Urinary bladder (tissue), 4 donors: ENCODE data around the gene CRTC2. TPM values are rescaled to one million over a fixed set of nuclear protein-coding genes. Genes with fewer than 3 reads are reported as not detected.
A peak's percentile ranks its signal among the peaks of the same experiment; 100 is the strongest.

Experiments
- DNase-seq: peaks from one replicate; pipeline ENCODE4 v3.0.0-alpha.2; 2015; ENCODE audit errors: extremely low spot score
- H3K27ac ChIP-seq: one replicate; pipeline ENCODE4 v1.5.1; 2013; ENCODE audit warnings: low read depth, mild to moderate bottlenecking, moderate library complexity
- H3K36me3 ChIP-seq: one replicate; pipeline ENCODE4 v1.6.1; 2013; ENCODE audit warnings: mild to moderate bottlenecking, moderate library complexity; ENCODE audit not compliant: insufficient read depth
- H3K4me1 ChIP-seq: one replicate; pipeline ENCODE4 v1.6.1; 2013; ENCODE audit warnings: mild to moderate bottlenecking, moderate library complexity; ENCODE audit not compliant: insufficient read depth
- H3K4me3 ChIP-seq: one replicate; pipeline ENCODE4 v1.5.1; 2013; ENCODE audit warnings: low read depth, low read length
- WGBS: extraction: QIAGEN DNeasy Blood & Tissue Kit; methylation state at CpG from one replicate; pipeline ENCODE4 v1.1.7; 2013; 5-methylcytosine and 5-hydroxymethylcytosine counted together
- polyA plus RNA-seq: library from polyadenylated mRNA; stranded (reverse); fragments of 200-250 nt; gene quantifications from one replicate; pipeline ENCODE4 v1.2.3, GENCODE V29; 2013
- total RNA-seq: library from RNA; depleted of rRNA; stranded (reverse); fragments of >200 nt; gene quantifications from one replicate; pipeline ENCODE4 v1.2.3, GENCODE V29; 2014
- donor health status: healthy with polysubstance abuse.
- donor health status: healthy.

The CRTC2 gene
- total and polyA plus RNA-seq, 2 donors = 4.3 to 29.8 TPM

DNA sequence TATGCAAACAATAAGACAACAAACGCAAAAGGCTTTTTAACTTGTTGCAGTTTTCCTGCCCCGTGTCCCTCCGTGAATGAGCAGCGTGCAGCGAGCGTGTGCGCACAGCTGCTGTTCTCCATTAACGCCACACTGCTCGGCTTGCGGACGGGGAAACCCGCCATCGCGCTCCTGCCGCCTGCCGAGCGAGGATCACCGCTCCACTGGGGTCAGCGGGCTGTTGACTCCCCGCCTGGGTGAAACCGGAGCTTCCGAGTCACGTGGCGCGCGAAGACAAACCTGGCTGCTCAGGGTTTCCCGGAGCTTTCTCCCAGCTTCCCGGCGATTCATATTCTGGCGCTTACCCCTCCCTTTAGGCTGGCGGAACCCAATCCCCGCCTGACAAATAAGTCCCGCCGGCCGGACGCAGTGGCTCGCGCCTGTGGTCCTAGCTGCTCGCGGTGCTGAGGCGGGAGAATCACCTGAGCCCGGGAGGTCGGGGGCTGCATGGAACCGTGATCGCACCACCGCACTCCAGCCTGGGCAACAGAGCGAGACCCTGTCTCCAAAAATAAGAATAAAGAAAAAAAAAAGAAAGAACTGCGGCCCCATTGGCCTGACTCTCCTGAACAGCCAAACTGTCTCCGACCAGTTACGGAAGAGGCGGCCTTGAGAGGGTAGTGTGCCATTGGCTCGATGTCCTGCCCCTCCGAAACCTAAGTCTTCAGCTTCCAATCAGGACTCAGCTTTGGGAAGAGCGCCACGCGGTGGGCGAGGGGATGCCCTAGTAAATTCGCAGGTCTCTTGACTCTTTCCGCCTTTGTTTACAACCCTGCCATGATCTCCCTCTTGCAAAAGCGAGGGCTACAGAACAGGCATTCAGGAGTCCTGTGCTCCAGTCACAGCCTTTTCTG lies 8.9 kb upstream of the CRTC2 start, which contains the start of gene CREB3L4:
Gene CREB3L4, plus strand, starts transcription at position 796 of the 893 bp plus-strand sequence. CDS start 624 bp downstream, outside the sequence.
- Histone ChIP-seq H3K36me3 (no peaks in the 10 kb centered on the region), H3K4me3 (peak within 1 kb of the TSS; percentile 43), H3K27ac (peak within 1 kb of the TSS; percentile 83), H3K4me1 (no peaks in the 10 kb centered on the region)
- WGBS = under 1% methylated on average over 60 of the region's 60 CpGs
- peak; percentile 96 for DNase-seq

- 1% methylated on average over 22 of the region's 22 CpGs for WGBS
- peak overlapping the region; percentile 64 for H3K4me3 ChIP-seq
- H3K4me1 ChIP-seq = no peaks in the 10 kb centered on the region
- H3K36me3 ChIP-seq = no peaks in the 10 kb centered on the region
- no peak for DNase-seq
- H3K27ac ChIP-seq = peak overlapping the region; percentile 76
Measured at GRCh38 chr1:153963850-153964331, 5.5 kb upstream of the CRTC2 start.

- Histone ChIP-seq H3K27ac (peak within 1 kb of the TSS; percentile 90), H3K36me3 (no peaks in the 10 kb centered on the region), H3K4me3 (peak within 1 kb of the TSS; percentile 64), H3K4me1 (no peaks in the 10 kb centered on the region)
- under 1% methylated on average over 54 of the region's 54 CpGs for WGBS
- peak; percentile 98 for DNase-seq
Measured at GRCh38 chr1:153963030-153963849, 4.8 kb upstream of the CRTC2 start, which contains the start of gene SLC39A1. TSS of gene SLC39A1 (minus strand) at chr1:153963537. CDS start at chr1:153962715, 822 bp downstream.

DNA sequence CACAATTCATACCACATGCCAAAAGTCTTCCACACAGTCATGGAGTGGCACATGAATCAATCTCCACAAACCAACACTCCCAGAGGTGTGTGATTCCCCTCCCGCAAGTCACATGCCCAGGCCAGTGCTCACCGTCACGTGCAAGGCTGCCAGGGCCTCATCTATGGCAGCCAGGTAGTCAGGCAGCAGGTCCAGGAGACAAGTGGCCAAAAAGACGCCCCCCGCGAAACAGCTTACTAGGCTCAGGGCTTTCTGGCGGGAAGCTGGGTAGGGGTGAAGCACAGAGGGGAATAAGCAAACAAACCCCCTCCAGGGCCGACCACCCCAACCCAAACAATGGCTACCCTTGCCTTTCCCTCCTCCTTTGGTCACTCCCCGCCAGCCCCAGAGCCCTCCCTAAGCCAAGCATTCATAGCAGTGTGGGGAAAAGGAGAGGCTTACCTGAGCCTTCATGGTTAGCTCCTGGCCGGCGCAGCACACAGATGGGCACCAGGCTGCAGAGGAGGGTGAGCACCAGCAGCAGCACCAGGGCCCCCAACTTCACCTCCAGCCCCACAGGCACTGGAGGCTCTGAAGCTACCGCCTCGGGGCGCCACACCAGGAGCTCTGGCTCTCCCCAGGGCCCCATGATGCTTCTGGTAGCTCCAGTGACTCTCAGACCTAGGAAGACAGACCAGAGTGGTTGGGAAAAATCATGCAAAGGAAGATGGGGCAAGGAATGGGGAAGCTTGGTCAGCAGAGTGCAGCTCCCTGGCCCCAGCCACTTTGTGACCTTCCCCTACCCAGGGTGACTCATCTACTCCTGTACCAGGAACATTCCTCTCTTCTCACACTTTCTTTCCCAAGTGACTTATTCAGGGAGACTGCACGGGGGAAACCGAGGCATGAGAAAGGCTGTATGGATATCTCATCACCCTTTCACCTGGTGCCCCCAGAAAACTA lies 3.9 kb upstream of the CRTC2 start:
- H3K27ac ChIP-seq = peak overlapping the region; percentile 90
- 35% methylated on average over 16 of the region's 16 CpGs for WGBS
- no peak for DNase-seq
- no peaks in the 10 kb centered on the region for H3K36me3 ChIP-seq
- H3K4me1 ChIP-seq = no peaks in the 10 kb centered on the region
- H3K4me3 ChIP-seq = peak overlapping the region; percentile 64

DNA sequence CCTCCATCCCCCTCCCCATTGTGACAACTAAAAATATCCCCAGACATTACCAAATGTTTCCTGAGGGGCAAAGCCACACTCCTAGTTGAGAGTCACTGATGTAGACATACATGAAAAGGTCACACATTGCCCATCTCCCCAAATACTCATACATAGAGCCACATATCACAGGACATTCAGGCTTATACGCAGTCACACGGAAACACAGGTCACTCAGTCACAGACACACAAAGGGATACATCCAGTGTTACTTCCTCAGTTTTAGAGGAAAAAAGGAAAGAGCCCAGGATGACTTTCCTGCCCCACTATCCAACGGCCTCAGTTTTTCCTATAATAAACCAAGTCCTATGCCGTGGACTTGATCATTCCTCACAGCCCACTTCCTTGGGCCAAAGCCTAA lies 3.0 kb upstream of the CRTC2 start:
- Histone ChIP-seq H3K27ac (no peak overlapping the region), H3K36me3 (no peaks in the 10 kb centered on the region), H3K4me3 (no peak overlapping the region), H3K4me1 (peaks cover 3% of the 10 kb centered on the region)
- 70% methylated on average over 4 of the region's 4 CpGs for WGBS
- DNase-seq = no peak

- Histone ChIP-seq H3K36me3 (no peaks in the 10 kb centered on the region), H3K27ac (no peak overlapping the region), H3K4me3 (no peak overlapping the region), H3K4me1 (peaks cover 5% of the 10 kb centered on the region)
- no peak for DNase-seq
- WGBS = 95% methylated on average over 11 of the region's 11 CpGs
Measured at GRCh38 chr1:153960206-153960605, 1.8 kb upstream of the CRTC2 start.

DNA sequence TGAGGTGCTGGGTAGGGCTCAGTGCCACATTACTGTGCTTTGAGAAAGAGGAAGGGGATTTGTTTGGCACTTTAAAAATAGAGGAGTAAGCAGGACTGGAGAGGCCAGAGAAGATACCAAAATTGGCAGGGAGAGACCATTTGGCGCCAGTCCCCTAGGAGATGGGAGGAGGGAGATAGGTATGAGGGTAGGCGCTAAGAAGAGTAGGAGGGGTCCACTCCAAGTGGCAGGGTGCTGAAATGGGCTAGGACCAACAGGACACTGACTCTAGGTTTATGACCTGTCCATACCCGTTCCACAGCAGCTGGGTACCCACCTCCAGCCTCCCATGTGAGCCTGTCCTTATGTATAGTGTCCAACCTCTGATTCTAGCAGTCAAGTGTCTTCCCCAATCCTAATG lies 1.0 kb upstream of the CRTC2 start:
- 53% methylated on average over 3 of the region's 3 CpGs for WGBS
- H3K27ac ChIP-seq = no peak overlapping the region
- H3K4me1 ChIP-seq = peaks cover 5% of the 10 kb centered on the region
- DNase-seq = no peak
- H3K36me3 ChIP-seq = no peaks in the 10 kb centered on the region
- no peak overlapping the region for H3K4me3 ChIP-seq

GRCh38 chr1:153958961-153959260 lies 499 bp upstream of the CRTC2 start:
- H3K4me3 ChIP-seq = no peak overlapping the region

DNA sequence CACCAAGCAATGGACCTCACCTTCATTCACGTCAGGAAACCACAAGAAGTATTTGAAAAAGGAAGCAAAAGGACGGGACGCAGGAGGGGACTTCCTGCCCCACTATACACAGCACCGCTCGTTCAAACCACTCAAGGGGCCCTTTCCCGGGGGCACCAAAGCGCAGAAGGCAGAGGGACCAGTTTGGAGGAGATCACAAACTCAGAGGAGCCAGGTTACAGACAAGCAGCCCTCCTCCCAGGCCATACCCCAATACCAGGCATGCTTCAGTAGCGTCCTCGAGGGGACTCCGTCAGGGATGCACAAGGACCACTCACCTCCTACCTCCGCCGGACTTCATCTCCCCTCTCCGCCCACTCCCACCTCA lies 685 bp downstream of the CRTC2 start:
- H3K4me1 ChIP-seq = peaks cover 5% of the 10 kb centered on the region
- DNase-seq = no peak

More at GRCh38 chr1:153958961-153959260, 499 bp upstream of the CRTC2 start:
- 10% methylated on average over 4 of the region's 4 CpGs for WGBS
- Histone ChIP-seq H3K27ac (no peak overlapping the region), H3K36me3 (no peaks in the 10 kb centered on the region), H3K4me1 (peaks cover 5% of the 10 kb centered on the region)
- DNase-seq = no peak

GRCh38 chr1:153956997-153957715 lies 1.3 kb downstream of the CRTC2 start:
- Histone ChIP-seq H3K27ac (no peak overlapping the region), H3K4me1 (peaks cover 5% of the 10 kb centered on the region), H3K36me3 (no peaks in the 10 kb centered on the region), H3K4me3 (peak overlapping the region; percentile 75)
- 30% methylated on average over 6 of the region's 6 CpGs for WGBS
- no peak for DNase-seq

More for the DNA sequence above, 685 bp downstream of the CRTC2 start:
- Histone ChIP-seq H3K36me3 (no peaks in the 10 kb centered on the region), H3K4me3 (peak overlapping the region; percentile 75), H3K27ac (peak overlapping the region; percentile 87)
- WGBS = 0% methylated on average over 13 of the region's 13 CpGs

DNA sequence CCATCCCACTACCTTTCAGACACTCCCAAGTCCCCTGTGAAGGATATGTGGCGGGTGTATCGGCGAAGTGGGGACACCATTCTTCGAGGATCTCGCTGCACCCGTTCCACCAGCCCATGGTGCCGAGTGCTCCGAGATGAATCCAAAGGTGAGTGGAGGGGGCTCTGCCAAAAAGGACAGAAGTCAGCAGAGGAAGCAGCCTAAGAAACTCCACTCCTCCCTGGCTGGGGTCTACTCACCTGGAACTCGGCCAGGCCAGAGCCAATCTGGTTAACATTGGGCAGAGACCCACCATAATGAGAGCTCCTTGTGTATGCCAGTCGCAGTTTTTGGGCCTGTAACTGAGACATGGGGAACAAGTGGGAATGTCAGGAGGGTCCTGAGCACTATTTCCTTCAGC lies 3.6 kb downstream of the CRTC2 start:
- H3K36me3 ChIP-seq = no peaks in the 10 kb centered on the region
- WGBS = 93% methylated on average over 10 of the region's 10 CpGs
- DNase-seq = no peak
- no peak overlapping the region for H3K27ac ChIP-seq
- no peak overlapping the region for H3K4me3 ChIP-seq
- peaks cover 5% of the 10 kb centered on the region for H3K4me1 ChIP-seq

GRCh38 chr1:153953859-153954365 lies 4.5 kb downstream of the CRTC2 start:
- 79% methylated on average over 4 of the region's 4 CpGs for WGBS
- H3K4me3 ChIP-seq = no peak overlapping the region
- no peak overlapping the region for H3K27ac ChIP-seq
- DNase-seq = no peak
- peaks cover 5% of the 10 kb centered on the region for H3K4me1 ChIP-seq
- H3K36me3 ChIP-seq = peaks cover 3% of the 10 kb centered on the region
